Uterus (tissue), 2 donors: ENCODE data around the gene ZMIZ2.

Source experiments
- CTCF ChIP-seq, 4 experiments: fragments of 200-600 bp in 2 of 4; fragments of 450-650 bp in 2 of 4; sonication (generic) in 2 of 4; IDR thresholded peaks; one replicate each; pipeline ENCODE4 v1.5.1; 2016 to 2019; ENCODE audit warnings: antibody characterized with exemption in 4 of 4, mild to moderate bottlenecking in 2 of 4, moderate library complexity in 1 of 4
- POLR2A ChIP-seq, 2 donors: fragments of 450-650 bp; IDR thresholded peaks; one replicate each; pipeline ENCODE4 v1.6.1; 2016; ENCODE audit warnings: antibody characterized with exemption in 2 of 2, mild to moderate bottlenecking in 1 of 2, moderate library complexity in 1 of 2

- TF ChIP-seq CTCF (IDR thresholded peaks at IDR 0.05) = no peak
- no peak for TF ChIP-seq POLR2A (IDR thresholded peaks at IDR 0.05)
Observed at GRCh38 chr7:44748948-44749731, 493 bp downstream of the ZMIZ2 start.
